Astrocyte of the cerebellum (primary cell): ENCODE measurements around the gene TRIM45.

Experiments used
- DNase-seq: peaks from one replicate; pipeline ENCODE4 v3.0.0-alpha.2; 2011; ENCODE audit warnings: low read depth
- H3K4me3 ChIP-seq: 2 replicates; pipeline ENCODE4 v1.5.1; 2011; ENCODE audit warnings: mild to moderate bottlenecking, low read depth, low read length, moderate library complexity
- CTCF ChIP-seq: IDR thresholded peaks from 2 replicates; pipeline ENCODE4 v1.5.1; 2012; ENCODE audit warnings: low read length, low read depth, moderate library complexity, mild to moderate bottlenecking; ENCODE audit errors: missing control alignments
- in situ Hi-C: cut with HindIII; loops from 2 replicates; pipeline ENCODE4 v1.10.0; 2017; ENCODE audit warnings: low sequenced_read_pairs

TRIM45 gene

GRCh38 chr1:117143871-117144270 is 22.3 kb upstream of the TRIM45 start:
- no peak for DNase-seq
- TF ChIP-seq CTCF = no peak
- no peak overlapping the region for H3K4me3 ChIP-seq
- in situ Hi-C loops = no loop called here

GRCh38 chr1:117143172-117143571 is 21.6 kb upstream of the TRIM45 start:
- no peak for TF ChIP-seq CTCF
- in situ Hi-C loops = no loop called here
- no peak overlapping the region for H3K4me3 ChIP-seq
- no peak for DNase-seq

- in situ Hi-C loops = no loop called here
- DNase-seq = no peak
Measured at GRCh38 chr1:117142200-117142599, 20.7 kb upstream of the TRIM45 start.

GRCh38 chr1:117138561-117138960 is 17.0 kb upstream of the TRIM45 start:
- no peak for DNase-seq
- in situ Hi-C loops = no loop called here
- no peak for TF ChIP-seq CTCF

More at GRCh38 chr1:117142200-117142599, 20.7 kb upstream of the TRIM45 start:
- TF ChIP-seq CTCF = no peak
- H3K4me3 ChIP-seq = no peak overlapping the region

GRCh38 chr1:117138106-117138505 is 16.6 kb upstream of the TRIM45 start:
- in situ Hi-C loops = no loop called here
- no peak for DNase-seq
- H3K4me3 ChIP-seq = no peak overlapping the region
- no peak for TF ChIP-seq CTCF

More at GRCh38 chr1:117138561-117138960, 17.0 kb upstream of the TRIM45 start:
- no peak overlapping the region for H3K4me3 ChIP-seq

- in situ Hi-C loops = no loop called here
- no peak for DNase-seq
- H3K4me3 ChIP-seq = no peak overlapping the region
- TF ChIP-seq CTCF = no peak
Measured at GRCh38 chr1:117137281-117137855, 15.8 kb upstream of the TRIM45 start.
